Spleen (tissue), 11 donors: ENCODE results near the gene MLLT10. TPM values are rescaled to one million over a fixed set of nuclear protein-coding genes. Genes with fewer than 3 reads are reported as not detected.

Source experiments
- DNase-seq: peaks from one replicate; pipeline ENCODE4 v3.0.0-alpha.2; 2020
- H3K27ac ChIP-seq, 8 donors: fragments of 200-600 bp; sonication (generic) in 7 of 8; 1 replicate in 4 of 8; 2 replicates in 4 of 8; pipeline versions ENCODE4 v1.5.0 to v1.8.0; 2016 to 2021; ENCODE audit warnings: inconsistent platforms in 4 of 8, mild to moderate bottlenecking in 4 of 8, moderate library complexity in 1 of 8
- H3K27me3 ChIP-seq, 7 donors: fragments of 200-600 bp; sonication (generic) in 6 of 7; replicated peaks in 1 of 7; 1 replicate in 4 of 7; 2 replicates in 3 of 7; pipeline versions ENCODE4 v1.5.0 to v1.8.0; 2016 to 2021; ENCODE audit warnings: inconsistent platforms in 3 of 7, mild to moderate bottlenecking in 1 of 7
- H3K36me3 ChIP-seq, 6 donors: fragments of 200-600 bp; sonication (generic) in 5 of 6; 1 replicate in 4 of 6; 2 replicates in 2 of 6; pipeline versions ENCODE4 v1.5.0 to v1.8.0; 2016 to 2021; ENCODE audit warnings: inconsistent platforms in 2 of 6
- H3K4me1 ChIP-seq, 6 donors: fragments of 200-600 bp; sonication (generic) in 5 of 6; 1 replicate in 3 of 6; 2 replicates in 3 of 6; pipeline versions ENCODE4 v1.5.0 to v1.8.0; 2016 to 2021; ENCODE audit warnings: inconsistent platforms in 3 of 6
- H3K4me3 ChIP-seq, 8 donors: fragments of 200-600 bp; sonication (generic) in 7 of 8; 1 replicate in 4 of 8; 2 replicates in 4 of 8; pipeline versions ENCODE4 v1.5.0 to v1.8.0; 2016 to 2021; ENCODE audit warnings: inconsistent platforms in 4 of 8, mild to moderate bottlenecking in 4 of 8, moderate library complexity in 2 of 8
- H3K9me3 ChIP-seq, 8 donors: fragments of 200-600 bp; sonication (generic) in 7 of 8; 1 replicate in 4 of 8; 2 replicates in 4 of 8; pipeline versions ENCODE4 v1.5.0 to v1.8.0; 2016 to 2021; ENCODE audit warnings: inconsistent platforms in 4 of 8
- POLR2A ChIP-seq, 3 donors: fragments of 450-650 bp; IDR thresholded peaks; one replicate each; pipeline ENCODE4 v1.5.1; 2017; ENCODE audit warnings: antibody characterized with exemption in 3 of 3, mild to moderate bottlenecking in 1 of 3
- POLR2AphosphoS5 ChIP-seq, 3 donors: sonication (generic); formaldehyde crosslinking; IDR thresholded peaks; one replicate each; pipeline ENCODE4 v1.5.1; 2017; ENCODE audit warnings: antibody characterized with exemption in 3 of 3
- WGBS, 5 donors: extraction: QIAGEN DNeasy Blood & Tissue Kit in 3 of 5; methylation state at CpG; one replicate each; pipeline versions ENCODE4 v1.1.5 to v1.1.7; 2013 to 2018; 5-methylcytosine and 5-hydroxymethylcytosine counted together
- intact Hi-C: fragments of 100-400 bp; cut with DNase I; formaldehyde crosslinking; loops from one replicate; pipeline ENCODE4 v1.15.0; 2023; ENCODE audit warnings: low total_unique reads
- polyA plus RNA-seq, 3 donors: library from polyadenylated mRNA; stranded (reverse); fragments of 200-250 nt; gene quantifications; one replicate each; pipeline ENCODE4 v1.2.1, GENCODE V29; 2013
- total RNA-seq, 7 donors: library from RNA; depleted of rRNA in 3 of 7; stranded (reverse); fragments of >200 nt in 3 of 7; fragmentation: NEBNext Ultra II Directional in 4 of 7; extraction: Animal tissue kit (Norgen Biotek cat#: 25700) in 4 of 7; gene quantifications; one replicate each; pipeline versions ENCODE4 v1.1.0 to v1.2.1, GENCODE V29; 2016 to 2021
- TF ChIP-seq, protein P1 (sequence below), 11 experiments: fragments of 200-600 bp in 7 of 11; fragments of 450-650 bp in 4 of 11; sonication (generic) in 4 of 11; IDR thresholded peaks in 8 of 11; conservative IDR thresholded peaks in 3 of 11; 1 replicate in 7 of 11; 2 replicates in 4 of 11; pipeline versions ENCODE4 v1.4.0 to v1.8.0; 2016 to 2021; ENCODE audit warnings: antibody characterized with exemption in 11 of 11, inconsistent platforms in 4 of 11, mild to moderate bottlenecking in 1 of 11
- donor health status: healthy with polysubstance abuse.
- donor health status: DM: no; HTN: no; CAD: no; lungs with moderate emphysema.
- donor health status: DM: no; HTN: no; CAD: no.
- donor health status: Bipolar disorder and iron deficiency.
- donor health status: healthy.
- donor health status: DM: no; HTN: no; CAD: no.
- donor health status: DM: yes; HTN: yes; CAD: no.

Gene MLLT10
- total and polyA plus RNA-seq, 10 donors = 9.5 to 58.1 (median 43.0) TPM

DNA sequence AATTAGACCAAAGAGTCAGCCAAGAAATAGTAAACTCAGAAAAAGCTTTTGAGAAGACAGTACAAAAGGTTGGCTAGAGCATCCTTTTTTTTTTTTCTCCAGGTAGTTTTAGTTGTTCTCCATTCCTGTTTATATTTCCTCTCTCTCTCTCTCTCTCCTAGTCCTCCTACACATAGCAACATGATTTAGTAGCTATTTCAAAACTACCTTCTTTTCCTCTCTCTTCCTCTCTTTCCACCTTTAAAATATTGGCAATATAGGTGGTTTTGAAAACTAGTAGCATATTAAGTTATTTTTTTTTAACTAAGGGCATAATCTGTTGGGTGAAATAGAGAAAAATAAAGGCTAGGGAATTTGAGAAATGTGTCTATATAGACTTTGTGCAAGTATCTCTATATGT is 13.5 kb upstream of the MLLT10 start:
- H3K27ac ChIP-seq = peak overlapping the region in 6 of 8 donors; percentile 61 to 73 (median 68)
- intact Hi-C loops = no loop called here
- no peaks in the 10 kb centered on the region for H3K36me3 ChIP-seq
- peaks cover 13 to 74% (median 53%) of the 10 kb centered on the region in 6 donors for H3K4me1 ChIP-seq
- H3K9me3 ChIP-seq = no peaks in the 10 kb centered on the region
- peaks cover 0 to 99% (median 51%) of the 10 kb centered on the region in 7 donors for H3K27me3 ChIP-seq
- no peak for DNase-seq
- no peak for TF ChIP-seq POLR2AphosphoS5 (IDR thresholded peaks at IDR 0.05)
- TF ChIP-seq, protein P1, sequence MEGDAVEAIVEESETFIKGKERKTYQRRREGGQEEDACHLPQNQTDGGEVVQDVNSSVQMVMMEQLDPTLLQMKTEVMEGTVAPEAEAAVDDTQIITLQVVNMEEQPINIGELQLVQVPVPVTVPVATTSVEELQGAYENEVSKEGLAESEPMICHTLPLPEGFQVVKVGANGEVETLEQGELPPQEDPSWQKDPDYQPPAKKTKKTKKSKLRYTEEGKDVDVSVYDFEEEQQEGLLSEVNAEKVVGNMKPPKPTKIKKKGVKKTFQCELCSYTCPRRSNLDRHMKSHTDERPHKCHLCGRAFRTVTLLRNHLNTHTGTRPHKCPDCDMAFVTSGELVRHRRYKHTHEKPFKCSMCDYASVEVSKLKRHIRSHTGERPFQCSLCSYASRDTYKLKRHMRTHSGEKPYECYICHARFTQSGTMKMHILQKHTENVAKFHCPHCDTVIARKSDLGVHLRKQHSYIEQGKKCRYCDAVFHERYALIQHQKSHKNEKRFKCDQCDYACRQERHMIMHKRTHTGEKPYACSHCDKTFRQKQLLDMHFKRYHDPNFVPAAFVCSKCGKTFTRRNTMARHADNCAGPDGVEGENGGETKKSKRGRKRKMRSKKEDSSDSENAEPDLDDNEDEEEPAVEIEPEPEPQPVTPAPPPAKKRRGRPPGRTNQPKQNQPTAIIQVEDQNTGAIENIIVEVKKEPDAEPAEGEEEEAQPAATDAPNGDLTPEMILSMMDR (IDR thresholded peaks at IDR 0.05 in 8 of 11, conservative IDR thresholded peaks at IDR 0.05 in 3 of 11) = no peak
- no peak for TF ChIP-seq POLR2A (IDR thresholded peaks at IDR 0.05)
- peak overlapping the region in 4 of 8 donors; percentile 58 to 75 (median 60) for H3K4me3 ChIP-seq

DNA sequence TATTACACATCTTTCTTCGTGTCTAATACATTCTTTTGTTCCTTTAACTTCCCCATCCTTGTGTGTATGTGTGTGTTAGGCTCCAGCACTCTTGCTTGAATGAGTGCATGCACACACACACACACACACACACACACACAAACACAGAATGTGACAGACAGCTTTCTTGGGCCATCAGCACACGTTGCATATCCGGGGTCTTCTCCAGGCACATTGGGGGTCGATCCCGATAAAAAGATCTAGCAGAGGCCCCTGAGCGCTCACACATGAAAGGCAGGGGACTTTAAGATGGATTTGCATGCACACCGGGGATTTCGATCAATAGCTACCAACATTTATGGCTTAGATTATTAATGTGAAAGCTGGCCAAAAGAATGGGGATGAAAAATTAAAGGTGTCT is 13.1 kb upstream of the MLLT10 start:
- Histone ChIP-seq H3K27me3 (peaks cover 0 to 99% (median 46%) of the 10 kb centered on the region in 7 donors), H3K4me1 (peaks cover 10 to 74% (median 53%) of the 10 kb centered on the region in 6 donors), H3K4me3 (no peak overlapping the region), H3K9me3 (no peaks in the 10 kb centered on the region), H3K27ac (no peak overlapping the region), H3K36me3 (no peaks in the 10 kb centered on the region)
- intact Hi-C loops = no loop called here
- no peak for DNase-seq
- WGBS, 5 donors = 77 to 85% (median 81%) methylated on average over 8 of the region's 8 CpGs
- TF ChIP-seq POLR2A (IDR thresholded peaks at IDR 0.05) (no peak), POLR2AphosphoS5 (IDR thresholded peaks at IDR 0.05) (no peak)
- TF ChIP-seq, protein P1 (IDR thresholded peaks at IDR 0.05 in 8 of 11, conservative IDR thresholded peaks at IDR 0.05 in 3 of 11) = no peak

DNA sequence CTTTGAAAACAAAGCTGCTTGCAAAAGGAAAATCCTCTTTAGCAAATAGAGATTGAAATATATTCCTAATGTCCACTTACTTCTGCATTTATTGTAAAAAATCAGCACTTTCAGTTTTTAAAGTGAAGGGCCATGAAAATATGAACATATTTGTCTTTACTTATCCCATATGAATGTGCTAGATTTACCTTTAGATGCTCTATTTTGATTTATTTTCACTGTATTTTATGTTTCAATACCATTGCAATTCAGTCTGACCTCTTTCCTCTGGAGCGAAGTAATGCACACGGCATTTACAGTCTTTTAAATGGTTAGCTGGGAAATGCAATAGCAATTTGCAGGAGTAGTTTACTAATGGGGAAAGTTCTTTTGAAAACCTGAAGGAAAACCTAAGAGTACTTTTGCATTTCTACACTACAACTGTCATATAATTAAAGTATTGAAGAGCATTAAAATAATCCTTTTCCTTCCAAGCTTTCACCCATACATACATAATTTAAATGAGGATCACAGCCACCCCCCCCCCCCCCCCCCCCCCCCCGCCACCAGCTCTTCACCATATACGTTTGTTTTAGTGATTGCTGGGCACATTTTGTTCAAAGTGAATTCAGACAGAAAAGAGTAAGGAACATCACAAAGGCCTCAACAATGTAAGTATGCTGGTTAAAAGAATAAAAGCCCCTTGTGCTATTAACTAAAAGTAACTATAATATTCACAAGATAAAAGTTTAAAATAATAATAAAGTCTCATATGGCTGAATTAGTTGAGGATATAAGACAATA is 12.1 kb upstream of the MLLT10 start:
- 76 to 86% (median 79%) methylated on average over 4 of the region's 4 CpGs for WGBS, 5 donors
- peaks cover 0 to 99% (median 41%) of the 10 kb centered on the region in 7 donors for H3K27me3 ChIP-seq
- no peak for DNase-seq
- intact Hi-C loops = no loop called here
- no peak overlapping the region for H3K4me3 ChIP-seq
- no peak overlapping the region for H3K27ac ChIP-seq
- TF ChIP-seq POLR2AphosphoS5 (IDR thresholded peaks at IDR 0.05) = no peak
- TF ChIP-seq POLR2A (IDR thresholded peaks at IDR 0.05) = no peak
- TF ChIP-seq, protein P1 (IDR thresholded peaks at IDR 0.05 in 8 of 11, conservative IDR thresholded peaks at IDR 0.05 in 3 of 11) = no peak
- H3K9me3 ChIP-seq = no peaks in the 10 kb centered on the region
- peaks cover 7 to 77% (median 53%) of the 10 kb centered on the region in 6 donors for H3K4me1 ChIP-seq
- no peaks in the 10 kb centered on the region for H3K36me3 ChIP-seq

DNA sequence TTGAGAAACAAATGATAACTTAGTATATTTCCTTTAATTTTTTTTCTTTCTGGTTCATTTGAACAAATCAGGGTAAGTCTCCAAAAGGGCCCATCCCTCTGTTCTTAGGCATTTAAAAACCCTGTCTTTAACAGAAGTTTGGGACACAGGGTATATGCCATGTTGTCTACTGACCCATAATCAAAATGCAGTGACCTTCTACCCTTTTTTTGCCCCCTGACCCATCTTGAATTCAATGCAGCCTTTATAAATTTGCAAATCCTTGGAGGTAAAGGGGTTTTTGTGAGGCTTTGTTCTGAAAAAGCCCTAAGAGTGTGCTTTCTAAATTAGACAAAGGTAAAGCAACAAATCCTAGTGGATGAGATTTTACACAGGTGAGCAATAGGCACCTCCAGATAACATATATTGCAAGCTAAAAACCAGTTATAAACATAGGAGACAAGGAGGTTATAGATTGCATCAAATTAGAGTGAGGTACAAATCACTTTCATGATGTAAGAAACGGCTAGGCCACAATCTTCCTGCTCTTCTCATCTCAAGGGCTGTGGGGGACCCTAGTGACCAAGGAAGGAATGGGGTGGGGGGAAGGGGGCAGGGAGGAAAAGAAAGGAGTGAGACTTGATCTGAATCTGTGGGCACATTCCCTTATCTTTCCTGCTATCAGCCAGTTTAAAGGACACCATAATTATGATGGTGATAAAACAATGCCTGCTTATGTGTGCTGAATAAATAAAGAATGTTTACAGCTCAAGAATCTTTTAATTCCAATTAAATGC is 11.2 kb upstream of the MLLT10 start:
- H3K36me3 ChIP-seq = no peaks in the 10 kb centered on the region
- H3K9me3 ChIP-seq = no peaks in the 10 kb centered on the region
- no peak overlapping the region for H3K27ac ChIP-seq
- TF ChIP-seq, protein P1 (IDR thresholded peaks at IDR 0.05 in 8 of 11, conservative IDR thresholded peaks at IDR 0.05 in 3 of 11) = no peak
- no peak for TF ChIP-seq POLR2A (IDR thresholded peaks at IDR 0.05)
- TF ChIP-seq POLR2AphosphoS5 (IDR thresholded peaks at IDR 0.05) = no peak
- no peak for DNase-seq
- peaks cover 0 to 99% (median 33%) of the 10 kb centered on the region in 7 donors for H3K27me3 ChIP-seq
- peaks cover 2 to 78% (median 49%) of the 10 kb centered on the region in 6 donors for H3K4me1 ChIP-seq
- no peak overlapping the region for H3K4me3 ChIP-seq
- intact Hi-C loops = no loop called here
- 50 to 78% (median 60%) methylated on average over 1 of the region's 1 CpG for WGBS, 5 donors
